Liver (tissue), 9 donors: ENCODE data around the gene ERP44. TPM values are rescaled to one million over a fixed set of nuclear protein-coding genes. Genes with fewer than 3 reads are reported as not detected.
"Not testable (repeated sequence)": the region's sequence is repeated elsewhere in the genome, so short reads cannot be mapped to it uniquely, and the experiment has no call there.

Source experiments
- DNase-seq: peaks from one replicate; pipeline ENCODE4 v3.0.0-alpha.2; 2017; ENCODE audit warnings: low spot score
- H3K27ac ChIP-seq, 2 donors: one replicate each; pipeline ENCODE4 v1.7.0; 2013; ENCODE audit warnings: inconsistent platforms in 2 of 2, low read length in 2 of 2, control low read depth in 1 of 2, low read depth in 1 of 2, mild to moderate bottlenecking in 1 of 2
- H3K27me3 ChIP-seq, 4 donors: one replicate each; pipeline versions ENCODE4 v1.6.1 to v1.7.0; 2013; ENCODE audit warnings: low read length in 3 of 4, inconsistent platforms in 1 of 4, mild to moderate bottlenecking in 1 of 4, moderate library complexity in 1 of 4; ENCODE audit not compliant: control insufficient read depth in 4 of 4, insufficient read depth in 4 of 4
- H3K36me3 ChIP-seq, 4 donors: one replicate each; pipeline versions ENCODE4 v1.6.1 to v1.7.0; 2013; ENCODE audit warnings: low read length in 3 of 4, mild to moderate bottlenecking in 3 of 4, low read depth in 1 of 4, moderate library complexity in 1 of 4; ENCODE audit not compliant: control insufficient read depth in 4 of 4, insufficient read depth in 3 of 4
- H3K4me1 ChIP-seq, 4 donors: one replicate each; pipeline versions ENCODE4 v1.6.1 to v1.7.0; 2013; ENCODE audit warnings: low read length in 3 of 4, mild to moderate bottlenecking in 3 of 4, moderate library complexity in 1 of 4; ENCODE audit not compliant: control insufficient read depth in 4 of 4, insufficient read depth in 4 of 4
- H3K4me3 ChIP-seq, 3 donors: one replicate each; pipeline versions ENCODE4 v1.6.1 to v1.7.0; 2013; ENCODE audit warnings: low read length in 3 of 3, control low read depth in 1 of 3, low read depth in 1 of 3, mild to moderate bottlenecking in 1 of 3
- H3K9ac ChIP-seq, 2 donors: one replicate each; pipeline ENCODE4 v1.7.0; 2013; ENCODE audit warnings: low read length in 2 of 2, mild to moderate bottlenecking in 2 of 2, moderate library complexity in 2 of 2, control low read depth in 1 of 2, low read depth in 1 of 2
- H3K9me3 ChIP-seq, 4 donors: one replicate each; pipeline versions ENCODE4 v1.6.1 to v1.7.0; 2013; ENCODE audit warnings: low read length in 3 of 4; ENCODE audit not compliant: control insufficient read depth in 4 of 4
- CTCF ChIP-seq: fragments of 150-350 bp; IDR thresholded peaks from 2 replicates; pipeline ENCODE4 v1.5.1; 2017; ENCODE audit warnings: improper control_type of control experiment, low read depth, low read length; ENCODE audit not compliant: missing input control
- EGR1 ChIP-seq, 2 donors: IDR thresholded peaks; 2 replicates each; pipeline ENCODE4 v1.6.1; 2016 to 2018; ENCODE audit warnings: antibody characterized with exemption in 2 of 2, low read depth in 2 of 2
- FOXA1 ChIP-seq: IDR thresholded peaks from 2 replicates; pipeline ENCODE4 v1.6.1; 2016; ENCODE audit warnings: antibody characterized with exemption
- FOXA2 ChIP-seq: IDR thresholded peaks from 2 replicates; pipeline ENCODE4 v1.6.1; 2016; ENCODE audit warnings: antibody characterized with exemption
- GABPA ChIP-seq, 2 donors: IDR thresholded peaks in 1 of 2; conservative IDR thresholded peaks in 1 of 2; 2 replicates each; pipeline ENCODE4 v1.6.1; 2016; ENCODE audit warnings: antibody characterized with exemption in 2 of 2, mild to moderate bottlenecking in 1 of 2, moderate library complexity in 1 of 2
- HNF4A ChIP-seq, 2 donors: conservative IDR thresholded peaks; 2 replicates each; pipeline ENCODE4 v1.6.1; 2016; ENCODE audit warnings: antibody characterized with exemption in 2 of 2, mild to moderate bottlenecking in 2 of 2
- HNF4G ChIP-seq: IDR thresholded peaks from 2 replicates; pipeline ENCODE4 v1.6.1; 2016; ENCODE audit warnings: antibody characterized with exemption
- JUND ChIP-seq, 2 donors: IDR thresholded peaks; 2 replicates each; pipeline ENCODE4 v1.6.1; 2016; ENCODE audit warnings: antibody characterized with exemption in 2 of 2
- NR2F2 ChIP-seq: IDR thresholded peaks from 2 replicates; pipeline ENCODE4 v1.6.1; 2016; ENCODE audit warnings: antibody characterized with exemption
- RAD21 ChIP-seq, 2 donors: IDR thresholded peaks; 2 replicates each; pipeline ENCODE4 v1.6.1; 2016; ENCODE audit warnings: antibody characterized with exemption in 2 of 2, mild to moderate bottlenecking in 2 of 2
- RXRA ChIP-seq, 2 donors: IDR thresholded peaks; 2 replicates each; pipeline ENCODE4 v1.6.1; 2017 to 2018; ENCODE audit warnings: antibody characterized with exemption in 2 of 2, mild to moderate bottlenecking in 1 of 2
- SP1 ChIP-seq: IDR thresholded peaks from 2 replicates; pipeline ENCODE4 v1.6.1; 2018; ENCODE audit warnings: antibody characterized with exemption, mild to moderate bottlenecking
- TAF1 ChIP-seq: conservative IDR thresholded peaks from 2 replicates; pipeline ENCODE4 v1.6.1; 2016; ENCODE audit warnings: antibody characterized with exemption, mild to moderate bottlenecking
- YY1 ChIP-seq: IDR thresholded peaks from 2 replicates; pipeline ENCODE4 v1.6.1; 2016; ENCODE audit warnings: antibody characterized with exemption, mild to moderate bottlenecking
- WGBS: extraction: QIAGEN DNeasy Blood & Tissue Kit; methylation state at CpG from one replicate; pipeline ENCODE4 v1.1.7; 2013; 5-methylcytosine and 5-hydroxymethylcytosine counted together
- polyA plus RNA-seq, 2 donors: library from polyadenylated mRNA; stranded (reverse) in 1 of 2; unstranded in 1 of 2; fragments of 200-250 nt in 1 of 2; fragments of >200 nt in 1 of 2; fragmentation: Nextera tagmentation in 1 of 2; extraction: Ambion mirVana in 1 of 2; gene quantifications; one replicate each; pipeline versions ENCODE4 v1.2.1 to v1.2.3, GENCODE V29; 2013 to 2015
- total RNA-seq, 2 donors: library from RNA; depleted of rRNA; stranded (reverse); fragments of >200 nt; gene quantifications; one replicate each; pipeline ENCODE4 v1.2.3, GENCODE V29; 2014
- TF ChIP-seq, protein P1 (sequence below): IDR thresholded peaks from 2 replicates; pipeline ENCODE4 v1.6.1; 2016; ENCODE audit warnings: antibody characterized with exemption, mild to moderate bottlenecking
- TF ChIP-seq, protein P2 (sequence below): IDR thresholded peaks from 2 replicates; pipeline ENCODE4 v1.6.1; 2016; ENCODE audit warnings: antibody characterized with exemption
- TF ChIP-seq, protein P3 (sequence below): IDR thresholded peaks from 2 replicates; pipeline ENCODE4 v1.6.1; 2016; ENCODE audit warnings: antibody characterized with exemption
- TF ChIP-seq, protein P4 (sequence below): IDR thresholded peaks from 2 replicates; pipeline ENCODE4 v1.6.1; 2016; ENCODE audit warnings: antibody characterized with exemption
- donor health status: healthy.
- donor health status: healthy.
- donor health status: healthy.
- donor health status: healthy.
- donor health status: healthy.

ERP44 gene
- total and polyA plus RNA-seq, 4 donors: 13.0 to 26.8 (median 19.3) TPM

- DNase-seq, H3K9ac ChIP-seq, H3K27ac ChIP-seq, H3K4me1 ChIP-seq, H3K9me3 ChIP-seq, H3K4me3 ChIP-seq, H3K27me3 ChIP-seq, H3K36me3 ChIP-seq: not testable (repeated sequence)
- 75% methylated on average over 1 of the region's 3 CpGs for WGBS
Observed at GRCh38 chr9:100069068-100069467, 29.7 kb downstream of the ERP44 start.

- not testable (repeated sequence) for H3K9me3 ChIP-seq, H3K9ac ChIP-seq, H3K4me3 ChIP-seq, H3K27ac ChIP-seq, DNase-seq, H3K27me3 ChIP-seq, H3K36me3 ChIP-seq
- 97% methylated on average over 25 of the region's 30 CpGs for WGBS
- peaks cover 2 to 11% (median 5%) of the 10 kb centered on the region in 4 donors for H3K4me1 ChIP-seq
Observed at GRCh38 chr9:100067990-100068389, 30.8 kb downstream of the ERP44 start.

- 52% methylated on average over 2 of the region's 2 CpGs for WGBS
- Histone ChIP-seq H3K27me3 (no peaks in the 10 kb centered on the region), H3K36me3 (no peaks in the 10 kb centered on the region), H3K4me3 (no peak overlapping the region), H3K4me1 (peaks cover 2 to 11% (median 5%) of the 10 kb centered on the region in 4 donors), H3K9ac (no peak overlapping the region), H3K27ac (no peak overlapping the region), H3K9me3 (no peaks in the 10 kb centered on the region)
- DNase-seq: no peak
- TF ChIP-seq YY1: no peak
- no peak for TF ChIP-seq JUND (IDR thresholded peaks at IDR 0.05)
- TF ChIP-seq, protein P1, sequence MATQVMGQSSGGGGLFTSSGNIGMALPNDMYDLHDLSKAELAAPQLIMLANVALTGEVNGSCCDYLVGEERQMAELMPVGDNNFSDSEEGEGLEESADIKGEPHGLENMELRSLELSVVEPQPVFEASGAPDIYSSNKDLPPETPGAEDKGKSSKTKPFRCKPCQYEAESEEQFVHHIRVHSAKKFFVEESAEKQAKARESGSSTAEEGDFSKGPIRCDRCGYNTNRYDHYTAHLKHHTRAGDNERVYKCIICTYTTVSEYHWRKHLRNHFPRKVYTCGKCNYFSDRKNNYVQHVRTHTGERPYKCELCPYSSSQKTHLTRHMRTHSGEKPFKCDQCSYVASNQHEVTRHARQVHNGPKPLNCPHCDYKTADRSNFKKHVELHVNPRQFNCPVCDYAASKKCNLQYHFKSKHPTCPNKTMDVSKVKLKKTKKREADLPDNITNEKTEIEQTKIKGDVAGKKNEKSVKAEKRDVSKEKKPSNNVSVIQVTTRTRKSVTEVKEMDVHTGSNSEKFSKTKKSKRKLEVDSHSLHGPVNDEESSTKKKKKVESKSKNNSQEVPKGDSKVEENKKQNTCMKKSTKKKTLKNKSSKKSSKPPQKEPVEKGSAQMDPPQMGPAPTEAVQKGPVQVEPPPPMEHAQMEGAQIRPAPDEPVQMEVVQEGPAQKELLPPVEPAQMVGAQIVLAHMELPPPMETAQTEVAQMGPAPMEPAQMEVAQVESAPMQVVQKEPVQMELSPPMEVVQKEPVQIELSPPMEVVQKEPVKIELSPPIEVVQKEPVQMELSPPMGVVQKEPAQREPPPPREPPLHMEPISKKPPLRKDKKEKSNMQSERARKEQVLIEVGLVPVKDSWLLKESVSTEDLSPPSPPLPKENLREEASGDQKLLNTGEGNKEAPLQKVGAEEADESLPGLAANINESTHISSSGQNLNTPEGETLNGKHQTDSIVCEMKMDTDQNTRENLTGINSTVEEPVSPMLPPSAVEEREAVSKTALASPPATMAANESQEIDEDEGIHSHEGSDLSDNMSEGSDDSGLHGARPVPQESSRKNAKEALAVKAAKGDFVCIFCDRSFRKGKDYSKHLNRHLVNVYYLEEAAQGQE: no peak
- no peak for TF ChIP-seq HNF4G
- TF ChIP-seq, protein P2, sequence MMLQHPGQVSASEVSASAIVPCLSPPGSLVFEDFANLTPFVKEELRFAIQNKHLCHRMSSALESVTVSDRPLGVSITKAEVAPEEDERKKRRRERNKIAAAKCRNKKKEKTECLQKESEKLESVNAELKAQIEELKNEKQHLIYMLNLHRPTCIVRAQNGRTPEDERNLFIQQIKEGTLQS: no peak
- TF ChIP-seq CTCF: no peak
- no peak for TF ChIP-seq NR2F2
- TF ChIP-seq, protein P3, sequence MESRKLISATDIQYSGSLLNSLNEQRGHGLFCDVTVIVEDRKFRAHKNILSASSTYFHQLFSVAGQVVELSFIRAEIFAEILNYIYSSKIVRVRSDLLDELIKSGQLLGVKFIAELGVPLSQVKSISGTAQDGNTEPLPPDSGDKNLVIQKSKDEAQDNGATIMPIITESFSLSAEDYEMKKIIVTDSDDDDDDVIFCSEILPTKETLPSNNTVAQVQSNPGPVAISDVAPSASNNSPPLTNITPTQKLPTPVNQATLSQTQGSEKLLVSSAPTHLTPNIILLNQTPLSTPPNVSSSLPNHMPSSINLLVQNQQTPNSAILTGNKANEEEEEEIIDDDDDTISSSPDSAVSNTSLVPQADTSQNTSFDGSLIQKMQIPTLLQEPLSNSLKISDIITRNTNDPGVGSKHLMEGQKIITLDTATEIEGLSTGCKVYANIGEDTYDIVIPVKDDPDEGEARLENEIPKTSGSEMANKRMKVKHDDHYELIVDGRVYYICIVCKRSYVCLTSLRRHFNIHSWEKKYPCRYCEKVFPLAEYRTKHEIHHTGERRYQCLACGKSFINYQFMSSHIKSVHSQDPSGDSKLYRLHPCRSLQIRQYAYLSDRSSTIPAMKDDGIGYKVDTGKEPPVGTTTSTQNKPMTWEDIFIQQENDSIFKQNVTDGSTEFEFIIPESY: no peak
- no peak for TF ChIP-seq EGR1 (IDR thresholded peaks at IDR 0.05; ENCODE audit: low read depth in 2 of 2)
- TF ChIP-seq RAD21 (IDR thresholded peaks at IDR 0.05): no peak
- no peak for TF ChIP-seq FOXA1
- no peak for TF ChIP-seq SP1
- no peak for TF ChIP-seq FOXA2
- no peak for TF ChIP-seq RXRA (IDR thresholded peaks at IDR 0.05)
- no peak for TF ChIP-seq GABPA (IDR thresholded peaks at IDR 0.05 in 1 of 2, conservative IDR thresholded peaks at IDR 0.05 in 1 of 2)
- TF ChIP-seq HNF4A (conservative IDR thresholded peaks at IDR 0.05): no peak
- TF ChIP-seq TAF1: no peak
- TF ChIP-seq, protein P4, sequence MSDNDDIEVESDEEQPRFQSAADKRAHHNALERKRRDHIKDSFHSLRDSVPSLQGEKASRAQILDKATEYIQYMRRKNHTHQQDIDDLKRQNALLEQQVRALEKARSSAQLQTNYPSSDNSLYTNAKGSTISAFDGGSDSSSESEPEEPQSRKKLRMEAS: no peak
Observed at GRCh38 chr9:100066539-100066938, 32.3 kb downstream of the ERP44 start.
